RWPE2 (cell line): Measurements from ENCODE around the gene RTN4.

ENCODE experiments used
- ATAC-seq: fragments of 200-7000 bp; cut with Tn5 transposase; 3 replicates; pipeline ENCODE4 v1.9.1; 2021; ENCODE audit warnings: low read depth
- DNase-seq: peaks from one replicate; pipeline ENCODE4 v3.0.0-alpha.2; 2020; ENCODE audit warnings: low spot score
- H3K27ac ChIP-seq: fragments of 450-650 bp; 2 replicates; pipeline ENCODE4 v1.5.1; 2017; ENCODE audit warnings: mild to moderate bottlenecking; ENCODE audit not compliant: poor library complexity, severe bottlenecking
- H3K27me3 ChIP-seq: fragments of 250-450 bp; sonication (Bioruptor Pico); 2 replicates; pipeline ENCODE4 v1.5.1; 2021; ENCODE audit warnings: mild to moderate bottlenecking, moderate library complexity; ENCODE audit not compliant: insufficient read depth, poor library complexity, severe bottlenecking
- H3K36me3 ChIP-seq: fragments of 250-450 bp; sonication (Bioruptor Pico); 2 replicates; pipeline ENCODE4 v1.5.1; 2020; ENCODE audit warnings: low read depth, mild to moderate bottlenecking, moderate library complexity
- H3K4me1 ChIP-seq: fragments of 250-450 bp; sonication (Bioruptor Pico); 2 replicates; pipeline ENCODE4 v1.5.1; 2021; ENCODE audit warnings: mild to moderate bottlenecking, moderate library complexity; ENCODE audit not compliant: insufficient read depth, poor library complexity, severe bottlenecking
- H3K4me3 ChIP-seq: fragments of 250-450 bp; sonication (Bioruptor Pico); 2 replicates; pipeline ENCODE4 v1.5.1; 2021; ENCODE audit warnings: mild to moderate bottlenecking, moderate library complexity; ENCODE audit not compliant: severe bottlenecking
- H3K9me3 ChIP-seq: fragments of 250-450 bp; sonication (Bioruptor Pico); 2 replicates; pipeline ENCODE4 v1.5.1; 2021; ENCODE audit warnings: mild to moderate bottlenecking, moderate library complexity; ENCODE audit not compliant: severe bottlenecking
- TF ChIP-seq, protein P1 (sequence below): fragments of 450-650 bp; IDR thresholded peaks from one replicate; pipeline ENCODE4 v1.5.1; 2017; ENCODE audit warnings: mild to moderate bottlenecking, moderate library complexity; ENCODE audit not compliant: poor library complexity, severe bottlenecking

The RTN4 gene

DNA sequence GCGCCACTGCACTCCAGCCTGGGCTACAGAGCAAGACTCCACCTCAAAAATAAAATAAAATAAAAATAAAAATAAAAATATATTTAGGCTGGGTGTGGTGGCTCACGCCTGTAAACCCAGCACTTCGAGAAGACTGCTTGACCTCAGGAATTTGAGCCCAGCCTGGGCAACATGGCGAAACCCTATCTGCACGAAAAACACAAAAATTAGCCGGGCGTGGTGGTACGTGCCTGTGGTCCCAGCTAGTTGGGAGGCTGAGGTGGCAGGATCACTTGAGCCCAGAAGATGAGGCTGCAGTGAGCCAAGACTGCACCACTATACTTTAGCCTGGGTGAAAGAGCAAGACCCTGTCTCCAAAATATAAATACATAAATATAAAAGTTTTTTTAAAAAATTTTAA, 6.4 kb downstream of the RTN4 start:
- H3K4me1 ChIP-seq: peaks cover 58% of the 10 kb centered on the region
- peaks cover 3% of the 10 kb centered on the region for H3K9me3 ChIP-seq
- DNase-seq (no peak), ATAC-seq (no peak)
- peaks cover 75% of the 10 kb centered on the region for H3K36me3 ChIP-seq
- no peak overlapping the region for H3K4me3 ChIP-seq
- H3K27me3 ChIP-seq: no peaks in the 10 kb centered on the region
- TF ChIP-seq, protein P1, sequence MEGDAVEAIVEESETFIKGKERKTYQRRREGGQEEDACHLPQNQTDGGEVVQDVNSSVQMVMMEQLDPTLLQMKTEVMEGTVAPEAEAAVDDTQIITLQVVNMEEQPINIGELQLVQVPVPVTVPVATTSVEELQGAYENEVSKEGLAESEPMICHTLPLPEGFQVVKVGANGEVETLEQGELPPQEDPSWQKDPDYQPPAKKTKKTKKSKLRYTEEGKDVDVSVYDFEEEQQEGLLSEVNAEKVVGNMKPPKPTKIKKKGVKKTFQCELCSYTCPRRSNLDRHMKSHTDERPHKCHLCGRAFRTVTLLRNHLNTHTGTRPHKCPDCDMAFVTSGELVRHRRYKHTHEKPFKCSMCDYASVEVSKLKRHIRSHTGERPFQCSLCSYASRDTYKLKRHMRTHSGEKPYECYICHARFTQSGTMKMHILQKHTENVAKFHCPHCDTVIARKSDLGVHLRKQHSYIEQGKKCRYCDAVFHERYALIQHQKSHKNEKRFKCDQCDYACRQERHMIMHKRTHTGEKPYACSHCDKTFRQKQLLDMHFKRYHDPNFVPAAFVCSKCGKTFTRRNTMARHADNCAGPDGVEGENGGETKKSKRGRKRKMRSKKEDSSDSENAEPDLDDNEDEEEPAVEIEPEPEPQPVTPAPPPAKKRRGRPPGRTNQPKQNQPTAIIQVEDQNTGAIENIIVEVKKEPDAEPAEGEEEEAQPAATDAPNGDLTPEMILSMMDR: no peak
- no peak overlapping the region for H3K27ac ChIP-seq

DNA sequence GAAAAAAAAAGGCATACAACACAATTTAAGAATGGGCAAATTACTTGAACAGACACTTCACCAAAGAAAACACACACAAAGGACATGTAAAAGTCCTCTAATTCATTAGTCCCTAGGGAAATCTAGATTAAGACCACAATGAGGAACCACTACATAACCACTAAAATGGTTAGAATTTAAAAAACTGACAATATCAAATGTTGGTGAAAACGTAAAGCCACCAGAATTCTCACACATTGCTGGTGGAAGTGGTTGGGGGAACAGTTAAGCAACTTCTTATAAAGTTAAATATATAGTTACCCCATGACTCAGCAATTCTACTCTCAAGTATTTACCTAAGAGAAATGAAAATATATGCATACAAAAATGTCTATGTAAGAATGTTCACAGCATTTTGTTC, 11.8 kb downstream of the RTN4 start:
- peaks cover 63% of the 10 kb centered on the region for H3K4me1 ChIP-seq
- no peak overlapping the region for H3K27ac ChIP-seq
- H3K36me3 ChIP-seq: peaks cover 63% of the 10 kb centered on the region
- H3K27me3 ChIP-seq: no peaks in the 10 kb centered on the region
- peaks cover 3% of the 10 kb centered on the region for H3K9me3 ChIP-seq
- TF ChIP-seq, protein P1: no peak
- no peak for DNase-seq
- no peak overlapping the region for H3K4me3 ChIP-seq
- ATAC-seq: no peak

DNA sequence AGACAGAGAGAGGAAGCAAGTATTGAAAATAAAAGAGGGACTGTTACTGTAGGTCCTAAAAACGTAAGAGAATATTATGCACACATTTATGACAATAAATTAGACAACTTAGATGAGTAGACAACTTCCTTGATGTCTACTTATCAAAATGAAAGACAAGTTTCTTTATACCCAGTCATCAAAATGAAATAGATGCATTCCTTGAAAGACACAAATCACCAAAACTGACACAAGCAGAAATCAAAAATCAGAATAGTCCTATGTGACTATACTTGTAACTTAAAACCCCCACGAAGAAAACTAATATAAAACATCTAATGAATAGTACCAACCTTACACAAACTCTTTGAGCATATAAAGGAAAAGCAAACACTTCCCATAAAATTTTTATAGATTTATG, 14.5 kb downstream of the RTN4 start:
- no peak for ATAC-seq
- no peak for DNase-seq
- H3K4me3 ChIP-seq: no peak overlapping the region
- no peak overlapping the region for H3K27ac ChIP-seq
- H3K27me3 ChIP-seq: no peaks in the 10 kb centered on the region
- H3K9me3 ChIP-seq: no peaks in the 10 kb centered on the region
- TF ChIP-seq, protein P1: no peak
- H3K36me3 ChIP-seq: peaks cover 44% of the 10 kb centered on the region
- peaks cover 38% of the 10 kb centered on the region for H3K4me1 ChIP-seq

DNA sequence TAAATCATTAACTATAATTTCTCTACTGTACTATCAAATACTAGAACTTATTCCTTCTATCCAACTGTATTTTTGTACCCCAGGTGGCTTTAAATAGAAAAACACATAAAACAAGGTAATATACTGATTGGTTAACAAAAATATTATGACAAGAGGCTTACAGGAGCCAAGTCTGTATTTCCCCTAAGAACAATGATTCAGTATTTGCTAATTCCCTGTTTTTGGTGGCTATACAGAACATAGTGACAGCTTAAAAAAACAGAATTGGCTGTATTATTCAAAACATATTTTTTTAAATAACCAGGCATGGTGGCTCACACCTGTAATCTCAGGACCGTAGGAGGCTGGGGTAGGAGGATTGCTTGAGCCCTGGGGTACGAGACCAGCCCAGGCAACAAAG, 16.3 kb downstream of the RTN4 start:
- H3K4me1 ChIP-seq: peaks cover 31% of the 10 kb centered on the region
- DNase-seq: no peak
- TF ChIP-seq, protein P1: no peak
- no peak for ATAC-seq
- H3K27me3 ChIP-seq: no peaks in the 10 kb centered on the region
- H3K27ac ChIP-seq: no peak overlapping the region
- H3K4me3 ChIP-seq: no peak overlapping the region
- peaks cover 37% of the 10 kb centered on the region for H3K36me3 ChIP-seq
- no peaks in the 10 kb centered on the region for H3K9me3 ChIP-seq

DNA sequence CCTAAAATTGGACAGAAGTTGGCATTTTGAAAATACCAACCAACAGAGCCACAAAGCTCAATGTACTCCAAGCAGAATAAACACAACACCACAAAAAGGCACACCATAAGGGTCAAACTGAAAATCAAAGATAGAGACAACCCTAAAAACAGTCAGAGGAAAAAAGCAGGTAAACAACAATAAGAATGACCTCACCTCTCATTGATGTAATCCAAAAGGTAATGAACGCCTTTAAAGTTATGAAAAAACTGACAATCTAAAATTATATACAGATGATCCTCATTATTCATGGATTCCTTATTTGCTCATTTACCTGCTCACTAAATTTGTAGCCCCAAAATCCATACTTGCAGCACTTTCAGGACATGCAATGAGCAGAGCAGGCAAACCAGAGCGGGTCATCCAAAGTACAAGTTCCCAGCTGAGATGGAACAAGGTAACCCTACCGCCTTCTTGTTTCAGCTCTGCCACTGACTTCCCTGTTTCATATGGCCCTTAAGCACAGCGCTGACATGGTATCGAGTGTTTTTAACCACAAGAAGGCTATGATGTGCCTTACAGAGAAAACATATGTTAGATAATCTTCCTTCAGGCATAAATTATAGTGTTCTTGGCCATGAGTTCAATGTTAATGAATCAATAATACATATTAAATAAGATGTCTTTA, 17.0 kb downstream of the RTN4 start:
- no peak overlapping the region for H3K4me3 ChIP-seq
- TF ChIP-seq, protein P1: no peak
- ATAC-seq: no peak
- peaks cover 37% of the 10 kb centered on the region for H3K36me3 ChIP-seq
- peaks cover 24% of the 10 kb centered on the region for H3K4me1 ChIP-seq
- H3K9me3 ChIP-seq: no peaks in the 10 kb centered on the region
- H3K27ac ChIP-seq: no peak overlapping the region
- no peak for DNase-seq
- H3K27me3 ChIP-seq: no peaks in the 10 kb centered on the region
